ENCODE measurements around the gene EEFSEC. TPM values are rescaled to one million over a fixed set of nuclear protein-coding genes. Genes with fewer than 3 reads are reported as not detected.

EEFSEC gene
- total RNA-seq, 3 donors from 2014 or later: 9.7 to 10.9 (median 10.8) TPM

- intact Hi-C loops (cut with DNase I, micrococcal nuclease): no loop called here
- ATAC-seq: no peak
- H3K36me3 ChIP-seq (ENCODE audit: low read depth): no peaks in the 10 kb centered on the region
- no peaks in the 10 kb centered on the region for H3K9me3 ChIP-seq
- no peak for DNase-seq
- peaks cover 3% of the 10 kb centered on the region for H3K4me1 ChIP-seq (ENCODE audit: low read depth)
- no peak for TF ChIP-seq CTCF (IDR thresholded peaks at IDR 0.05)
- no peak overlapping the region for H3K4me3 ChIP-seq
Observed at GRCh38 chr3:128352326-128352725, 199.0 kb downstream of the EEFSEC start.

GRCh38 chr3:128353361-128353965, 200.2 kb downstream of the EEFSEC start:
- H3K4me1 ChIP-seq (ENCODE audit: low read depth): peaks cover 3% of the 10 kb centered on the region
- ATAC-seq (no peak), DNase-seq (no peak)
- intact Hi-C loops (cut with DNase I, micrococcal nuclease): no loop called here
- TF ChIP-seq CTCF (IDR thresholded peaks at IDR 0.05): no peak
- no peaks in the 10 kb centered on the region for H3K9me3 ChIP-seq
- no peak overlapping the region for H3K4me3 ChIP-seq
- no peaks in the 10 kb centered on the region for H3K36me3 ChIP-seq (ENCODE audit: low read depth)

GRCh38 chr3:128353991-128354687, 200.9 kb downstream of the EEFSEC start:
- Histone ChIP-seq H3K4me1 (ENCODE audit: low read depth) (peaks cover 3% of the 10 kb centered on the region), H3K36me3 (ENCODE audit: low read depth) (no peaks in the 10 kb centered on the region), H3K9me3 (no peaks in the 10 kb centered on the region), H3K4me3 (no peak overlapping the region)
- intact Hi-C loops (cut with DNase I, micrococcal nuclease): no loop called here
- ATAC-seq: no peak
- DNase-seq: no peak
- no peak for TF ChIP-seq CTCF (IDR thresholded peaks at IDR 0.05)

GRCh38 chr3:128354788-128355542, 201.7 kb downstream of the EEFSEC start:
- ATAC-seq (no peak), DNase-seq (no peak)
- no peak for TF ChIP-seq CTCF (IDR thresholded peaks at IDR 0.05)
- H3K36me3 ChIP-seq (ENCODE audit: low read depth): no peaks in the 10 kb centered on the region
- H3K4me3 ChIP-seq: no peak overlapping the region
- no peaks in the 10 kb centered on the region for H3K9me3 ChIP-seq
- H3K4me1 ChIP-seq (ENCODE audit: low read depth): peaks cover 3% of the 10 kb centered on the region
- intact Hi-C loops (cut with DNase I, micrococcal nuclease): no loop called here

GRCh38 chr3:128355543-128355919, 202.2 kb downstream of the EEFSEC start:
- Histone ChIP-seq H3K36me3 (ENCODE audit: low read depth) (no peaks in the 10 kb centered on the region), H3K4me3 (no peak overlapping the region), H3K9me3 (no peaks in the 10 kb centered on the region), H3K4me1 (ENCODE audit: low read depth) (peaks cover 3% of the 10 kb centered on the region)
- ATAC-seq: no peak
- DNase-seq: no peak
- no peak for TF ChIP-seq CTCF (IDR thresholded peaks at IDR 0.05)
- intact Hi-C loops (cut with DNase I, micrococcal nuclease): no loop called here

Measured in mucosa of descending colon (tissue), 3 donors.